Muscle of leg (tissue), 9 donors: ENCODE measurements around the gene ATP13A2. TPM values are rescaled to one million over a fixed set of nuclear protein-coding genes. Genes with fewer than 3 reads are reported as not detected.

ENCODE experiments used
- polyA plus RNA-seq, 8 donors: library from polyadenylated mRNA; unstranded; fragments of 120-200 nt; gene quantifications; one replicate each; pipeline versions ENCODE4 v1.2.1 to v1.2.3, GENCODE V29; 2013; ENCODE audit warnings: inconsistent platforms in 1 of 8, low replicate concordance in 1 of 8; ENCODE audit not compliant: insufficient read length in 8 of 8, insufficient read depth in 1 of 8
- total RNA-seq: library from RNA; stranded (reverse); fragments of 120-200 nt; gene quantifications from one replicate; pipeline ENCODE4 v1.2.4, GENCODE V29; 2013

The ATP13A2 gene
- total and polyA plus RNA-seq, 9 donors = 8.8 to 25.0 (median 20.8) TPM

Other genes starting within 250 kb of the ATP13A2 start
- gene RNU1-2, start 115.9 kb downstream of the ATP13A2 start, total RNA-seq = 2,384 TPM
- gene RNU1-2, start 115.9 kb downstream of the ATP13A2 start, polyA plus RNA-seq = not detected
- 15.2 TPM for gene CROCC, start 90.0 kb downstream of the ATP13A2 start, total RNA-seq
- 10 to 100 TPM; 22.1 to 33.1 (median 26.7) TPM for gene CROCC, start 90.0 kb downstream of the ATP13A2 start, polyA plus RNA-seq
- gene MFAP2, start 31.3 kb downstream of the ATP13A2 start, total RNA-seq = 89.3 TPM
- gene MFAP2, start 31.3 kb downstream of the ATP13A2 start, polyA plus RNA-seq = 100 to 1,000 TPM in 6 of 8 donors, 10 to 100 TPM in 2; 50.1 to 150 (median 113) TPM
- 103 TPM for gene SDHB, start 42.1 kb upstream of the ATP13A2 start, total RNA-seq
- 100 to 1,000 TPM in 3 of 8 donors, 10 to 100 TPM in 5; 83.6 to 118 (median 92.6) TPM for gene SDHB, start 42.1 kb upstream of the ATP13A2 start, polyA plus RNA-seq
- 37.2 TPM for gene PADI2, start 107.5 kb upstream of the ATP13A2 start, total RNA-seq
- 10 to 100 TPM; 46.7 to 81.7 (median 69.7) TPM for gene PADI2, start 107.5 kb upstream of the ATP13A2 start, polyA plus RNA-seq
- 0.13 TPM for gene PADI1, start 193.2 kb upstream of the ATP13A2 start, total RNA-seq
- under 1 TPM; 0.13 to 0.91 (median 0.34) TPM for gene PADI1, start 193.2 kb upstream of the ATP13A2 start, polyA plus RNA-seq
- not detected for gene PADI3, start 237.2 kb upstream of the ATP13A2 start, total RNA-seq
- under 1 TPM in 1 of 8 donors, not detected in 7; 0.05 TPM for gene PADI3, start 237.2 kb upstream of the ATP13A2 start, polyA plus RNA-seq